Measurements from ENCODE around the gene IMPA2.

IMPA2 gene

DNA sequence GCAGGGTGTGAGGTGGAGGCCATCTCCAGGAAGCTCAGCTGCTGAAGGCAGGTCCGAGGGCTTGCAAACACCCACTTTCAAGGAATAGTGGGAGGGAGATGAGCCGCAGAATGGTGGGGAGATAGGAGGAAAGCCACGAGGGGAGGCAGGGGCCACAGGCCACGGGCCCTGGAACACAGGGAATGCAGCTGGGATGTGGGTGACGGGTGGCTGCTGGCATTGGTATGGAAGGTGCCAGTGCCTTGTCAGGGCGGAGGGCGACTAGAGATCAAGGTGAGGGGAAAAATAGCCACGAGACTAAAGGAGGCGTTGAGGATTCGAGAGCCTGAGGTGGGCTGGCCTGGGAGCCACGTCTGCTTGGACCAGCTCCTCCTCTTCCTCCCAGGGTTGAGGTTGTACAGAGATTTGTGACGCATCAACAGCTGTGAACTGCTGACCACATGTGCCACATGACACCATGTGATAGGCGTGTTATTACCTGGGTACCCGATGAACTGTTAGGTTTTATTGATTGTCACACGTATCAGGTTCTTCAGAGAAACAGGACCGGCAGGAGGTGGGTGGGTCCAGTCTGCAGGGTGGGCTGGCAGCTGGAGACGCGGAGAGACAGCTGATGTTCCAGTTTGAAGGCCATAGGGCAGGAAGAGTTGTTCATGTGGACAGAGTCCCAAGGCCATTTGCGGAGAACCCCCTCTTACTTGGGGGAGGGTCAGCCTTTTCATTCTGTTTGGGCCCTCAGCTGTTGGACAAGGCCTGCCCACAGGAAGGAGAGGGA lies 9.9 kb downstream of the IMPA2 start:
- DNase-seq, result no peak

DNA sequence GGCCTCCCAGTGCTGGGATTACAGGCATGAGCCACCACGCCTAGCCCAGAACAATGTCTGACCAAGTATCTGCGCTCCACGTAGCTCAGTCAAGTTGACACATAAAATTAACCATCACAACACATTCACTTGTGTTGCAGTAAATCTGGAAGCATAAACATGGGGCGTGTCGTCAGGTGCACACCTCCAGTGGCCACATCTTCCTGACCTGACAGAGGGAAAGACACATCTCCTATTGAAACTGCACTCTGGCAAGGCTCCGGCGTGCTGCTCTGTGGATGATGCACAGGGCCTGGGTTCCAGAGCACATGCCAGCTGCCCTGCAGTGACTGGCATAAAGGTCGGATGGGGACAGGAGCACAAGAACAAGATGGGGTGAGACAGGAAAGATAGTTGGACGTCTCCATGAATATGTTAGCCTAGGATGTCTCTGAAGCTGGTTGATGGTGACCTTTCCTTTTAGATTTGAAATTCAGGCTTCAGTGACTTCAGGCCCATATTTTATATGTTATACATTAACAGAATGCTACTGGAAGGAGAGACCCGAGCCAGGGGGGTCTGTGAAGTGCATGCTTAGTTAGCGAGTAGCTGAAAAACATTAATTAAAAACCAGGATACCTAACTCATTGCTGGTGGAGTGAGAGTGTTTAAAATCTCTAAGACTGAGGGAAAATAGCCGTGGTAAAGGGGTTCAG lies 10.9 kb downstream of the IMPA2 start:
- DNase-seq, result no peak

- no peak for DNase-seq
Measured at GRCh38 chr18:11993264-11993916, 12.1 kb downstream of the IMPA2 start.

DNA sequence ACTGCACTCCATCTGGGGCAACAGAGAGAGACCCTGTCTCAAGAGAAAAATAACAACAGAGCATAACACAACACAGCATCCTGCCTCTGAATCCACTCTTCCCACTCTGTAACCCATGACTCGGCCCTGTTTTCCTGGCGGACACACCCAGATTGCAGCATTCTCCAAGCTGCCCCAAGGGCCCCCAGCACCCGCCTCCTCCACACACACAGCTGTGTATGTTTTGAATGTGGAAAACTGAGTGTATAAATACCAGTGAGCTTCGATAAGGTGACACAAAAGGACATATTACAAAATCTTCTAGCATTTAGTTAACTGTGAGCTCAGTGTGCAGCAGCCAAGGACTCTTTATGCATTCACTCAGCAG lies 13.0 kb downstream of the IMPA2 start:
- DNase-seq, result no peak

DNA sequence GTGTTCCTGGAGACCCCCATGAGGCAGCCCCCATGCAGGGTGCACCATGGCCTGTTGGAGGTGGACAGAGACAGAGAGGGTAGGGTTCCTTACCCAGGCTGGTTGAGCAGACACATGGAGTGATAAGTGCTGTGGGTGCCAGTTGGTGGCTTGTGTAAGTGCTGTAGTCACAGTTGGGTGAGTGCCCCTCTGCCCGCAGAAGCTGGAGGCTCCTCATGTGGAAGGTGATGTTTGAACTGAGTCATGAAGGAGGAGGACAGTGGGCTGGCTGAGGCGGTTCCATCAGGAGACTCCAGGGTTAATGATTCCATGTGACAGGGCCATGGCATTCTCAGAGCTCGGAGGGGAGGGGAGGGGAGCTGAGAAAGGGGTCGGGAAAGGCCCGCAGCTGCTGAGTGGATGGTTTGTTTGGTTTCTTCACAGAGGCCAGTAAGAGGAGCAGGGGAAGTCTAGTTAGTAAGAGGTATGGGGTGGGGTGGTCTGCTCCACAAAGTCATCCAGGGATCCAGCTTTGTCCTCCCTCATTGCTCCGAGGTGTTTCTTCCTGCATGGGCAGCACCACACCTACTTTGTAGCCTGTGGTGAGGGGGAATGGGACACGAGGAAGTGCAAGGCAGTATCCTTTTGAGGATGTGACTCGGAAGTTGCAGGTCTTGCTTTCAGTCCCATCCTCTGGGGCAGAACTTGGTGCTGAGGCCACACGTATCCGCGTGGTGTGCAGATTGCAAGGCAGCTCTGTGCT lies 13.6 kb downstream of the IMPA2 start:
- no peak for DNase-seq

GRCh38 chr18:11995445-11996189 lies 14.3 kb downstream of the IMPA2 start:
- peak in 5 of 6 experiments; percentile 32 to 56 (median 36) for DNase-seq

- DNase-seq, result no peak
Measured at GRCh38 chr18:11996190-11996754, 15.0 kb downstream of the IMPA2 start.

DNA sequence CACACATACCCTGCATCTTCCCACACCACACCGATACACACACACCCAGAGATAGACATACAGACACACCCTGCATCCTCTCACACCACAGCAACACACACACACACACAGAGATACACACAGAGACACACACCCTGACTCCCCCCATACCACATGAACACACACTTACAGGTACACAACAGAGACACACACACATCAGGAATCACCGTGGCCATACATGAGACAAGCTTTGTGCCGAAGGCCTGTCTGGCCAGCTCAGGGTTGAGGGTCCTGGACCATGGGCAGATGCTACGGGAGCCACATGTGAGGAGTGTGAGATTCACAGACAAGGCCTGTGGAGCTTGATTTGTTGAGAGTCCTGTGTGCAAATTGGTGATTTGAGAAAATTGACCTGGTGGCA lies 15.6 kb downstream of the IMPA2 start:
- no peak for DNase-seq

GRCh38 chr18:11997466-11997865 lies 16.2 kb downstream of the IMPA2 start:
- DNase-seq, result no peak

GRCh38 chr18:11998193-11998592 lies 16.9 kb downstream of the IMPA2 start:
- no peak for DNase-seq

- DNase-seq, result no peak
Measured at GRCh38 chr18:11999429-11999828, 18.1 kb downstream of the IMPA2 start.

DNA sequence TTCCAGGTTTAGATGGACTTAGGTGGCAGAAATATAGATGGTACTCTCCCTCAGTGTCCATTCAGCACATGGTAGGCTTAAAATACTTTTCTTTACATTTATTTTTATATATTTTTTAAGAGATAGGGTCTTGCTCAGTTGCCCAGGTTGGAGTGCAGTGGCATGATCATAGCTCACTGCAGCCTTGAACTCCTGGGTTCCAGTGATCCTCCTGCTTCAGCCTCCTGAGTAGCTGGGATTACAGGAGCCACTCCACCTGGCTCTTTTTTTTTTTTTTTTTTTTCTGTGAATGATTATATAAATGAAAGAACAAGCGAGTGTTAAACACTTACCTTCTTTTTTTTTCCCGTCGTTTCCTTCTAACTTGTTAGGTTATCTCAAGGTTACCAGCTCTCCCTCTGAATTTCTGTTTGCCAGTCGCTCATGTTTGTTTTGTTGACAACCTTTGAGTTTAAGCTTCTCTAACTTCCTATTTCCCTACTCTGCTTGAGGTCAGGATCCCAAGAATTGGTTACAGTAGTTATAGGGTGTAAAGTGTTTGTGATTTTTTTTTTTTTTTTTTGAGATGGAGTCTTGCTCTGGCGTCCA lies 18.9 kb downstream of the IMPA2 start:
- no peak for DNase-seq

DNA sequence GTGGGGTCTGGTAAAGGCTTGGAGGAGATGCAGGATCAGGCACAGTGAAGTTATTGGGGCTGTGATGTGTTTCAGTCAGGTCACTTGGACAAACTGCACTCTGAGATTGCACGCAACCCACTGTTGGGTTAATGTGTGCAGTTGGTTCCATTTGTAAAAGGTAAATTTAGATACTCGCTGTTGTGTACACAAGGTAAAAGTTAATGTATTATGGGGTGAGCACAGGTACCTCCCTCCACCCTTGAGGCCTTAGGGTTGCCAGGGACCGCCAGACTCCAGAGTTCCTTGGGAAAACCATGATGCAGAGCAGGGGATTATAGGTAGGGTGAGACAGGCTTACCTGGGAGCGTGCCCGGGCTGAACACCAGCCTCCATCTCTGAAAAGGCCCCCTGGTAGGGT lies 20.1 kb downstream of the IMPA2 start:
- no peak for DNase-seq

DNA sequence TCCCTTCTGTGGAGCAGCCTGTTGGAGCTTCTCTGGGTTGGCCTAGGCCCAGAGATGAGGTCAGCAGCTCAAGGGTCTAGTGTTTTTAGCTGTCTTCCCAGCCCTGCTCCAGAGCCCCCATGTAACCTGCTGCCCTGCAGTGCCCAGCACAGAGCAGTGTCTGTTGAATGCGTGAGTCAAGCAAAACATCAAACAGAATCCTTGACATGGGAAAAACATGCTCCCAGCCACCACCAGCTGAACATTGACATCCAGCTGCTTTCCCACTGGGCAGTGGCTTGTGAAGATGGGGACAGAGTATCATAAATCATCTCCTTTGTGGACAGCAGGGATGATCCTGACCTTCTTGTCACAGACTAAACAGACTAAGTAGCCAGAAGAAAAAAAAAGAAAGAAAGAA lies 22.6 kb downstream of the IMPA2 start:
- no peak for DNase-seq

GRCh38 chr18:12005538-12006487 lies 24.5 kb downstream of the IMPA2 start:
- no peak for DNase-seq

GRCh38 chr18:12006488-12006840 lies 25.2 kb downstream of the IMPA2 start:
- no peak for DNase-seq

- DNase-seq, result no peak
Measured at GRCh38 chr18:12007063-12007462, 25.8 kb downstream of the IMPA2 start.

DNA sequence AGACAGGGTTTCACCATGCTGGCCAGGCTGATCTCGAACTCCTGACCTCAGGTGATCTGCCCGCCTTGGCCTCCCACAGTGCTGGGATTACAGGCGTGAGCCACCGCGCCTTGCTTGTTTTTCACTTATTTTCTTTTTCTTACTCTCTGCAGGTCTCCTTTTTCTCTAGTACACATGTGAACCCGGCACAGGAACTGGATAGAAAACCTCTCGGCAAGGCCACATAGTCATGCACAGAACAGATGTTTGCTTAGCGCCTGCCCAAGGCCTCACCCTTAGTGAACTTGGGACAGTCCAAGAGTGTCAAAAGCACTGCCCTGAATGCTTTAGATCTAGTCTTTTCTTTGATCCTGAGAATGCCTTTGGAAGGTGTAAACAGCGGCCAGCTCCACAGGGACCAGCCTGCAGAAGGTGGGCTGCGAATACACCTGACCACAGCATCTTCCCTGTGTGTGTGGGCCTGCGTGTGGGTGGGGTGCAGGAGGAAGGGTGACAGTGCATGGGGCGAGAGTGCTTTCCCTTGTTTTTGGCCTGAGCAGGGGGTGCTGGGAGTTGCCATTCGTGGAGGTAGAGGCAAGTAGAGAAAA lies 27.0 kb downstream of the IMPA2 start:
- DNase-seq, result no peak

DNA sequence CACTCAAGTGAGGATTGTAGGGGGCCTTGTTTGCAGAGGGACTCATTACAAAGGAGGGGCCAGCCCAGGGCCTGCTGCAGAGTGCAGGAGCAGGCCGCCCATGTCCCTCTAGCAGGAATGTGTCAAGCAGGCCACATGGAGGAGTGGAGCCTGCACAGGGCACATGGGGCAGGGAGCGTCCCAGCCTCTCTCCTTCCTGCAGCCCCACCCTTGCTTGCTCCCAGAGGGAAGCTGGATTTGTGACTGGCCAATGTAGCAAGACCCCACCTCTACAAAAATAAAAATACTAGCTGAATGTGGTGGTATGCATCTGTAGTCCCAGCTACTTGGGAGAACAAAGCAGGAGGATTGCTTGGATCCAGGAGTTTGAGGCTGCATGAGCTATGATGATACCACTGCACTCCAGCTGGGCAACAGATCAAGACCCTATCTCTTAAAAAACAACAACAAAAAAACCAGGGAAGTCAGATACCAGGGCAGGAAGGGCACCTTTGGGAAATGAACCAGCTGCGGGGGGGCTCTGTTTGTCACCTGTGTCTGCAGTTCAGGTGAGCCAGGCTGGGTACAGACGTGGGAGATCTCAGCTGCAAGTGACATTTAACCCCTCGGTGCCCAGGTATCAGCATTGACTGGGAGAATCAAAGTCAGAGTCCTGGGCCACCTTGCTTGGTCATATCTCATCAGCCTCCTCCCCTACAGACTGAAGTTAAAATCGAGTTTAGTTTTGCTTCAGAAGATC lies 27.7 kb downstream of the IMPA2 start:
- DNase-seq, result no peak

Measured in stimulated activated naive CD4-positive, alpha-beta T cell (primary cell).